DND-41 (cell line): ENCODE data around the gene CES3.

ENCODE experiments used
- ATAC-seq: fragments of 200-7000 bp; cut with Tn5 transposase; 3 replicates; pipeline ENCODE4 v1.9.1; 2021; ENCODE audit warnings: low read depth; ENCODE audit not compliant: insufficient read depth
- DNase-seq: peaks from one replicate; pipeline ENCODE4 v3.0.0-alpha.2; 2020
- H2AFZ ChIP-seq: 2 replicates; pipeline ENCODE4 v1.6.0; 2012; ENCODE audit warnings: low read depth, low read length
- H3K27ac ChIP-seq: 2 replicates; pipeline ENCODE4 v1.5.1; 2012; ENCODE audit warnings: low read length, inconsistent platforms
- H3K27me3 ChIP-seq: fragments of 200-600 bp; sonication (generic); 2 replicates; pipeline ENCODE4 v1.6.0; 2012; ENCODE audit warnings: low read length, mild to moderate bottlenecking, inconsistent platforms; ENCODE audit not compliant: insufficient read depth, poor library complexity
- H3K36me3 ChIP-seq: 2 replicates; pipeline ENCODE4 v1.5.1; 2012; ENCODE audit warnings: low read length, inconsistent platforms; ENCODE audit not compliant: insufficient read depth
- H3K4me1 ChIP-seq: 2 replicates; pipeline ENCODE4 v1.5.1; 2012; ENCODE audit warnings: mild to moderate bottlenecking, low read length; ENCODE audit not compliant: insufficient read depth
- H3K4me2 ChIP-seq: 2 replicates; pipeline ENCODE4 v1.6.0; 2012; ENCODE audit warnings: mild to moderate bottlenecking, moderate library complexity, low read length, inconsistent platforms; ENCODE audit not compliant: insufficient read depth
- H3K4me3 ChIP-seq, 2 experiments: fragments of 200-600 bp in 1 of 2; shearing (Covaris generic) in 1 of 2; 2 replicates each; pipeline ENCODE4 v1.5.1; 2012 to 2016; ENCODE audit warnings: inconsistent platforms in 2 of 2, low read length in 2 of 2, mild to moderate bottlenecking in 2 of 2, low read depth in 1 of 2, moderate library complexity in 1 of 2
- H3K79me2 ChIP-seq: 2 replicates; pipeline ENCODE4 v1.6.0; 2012; ENCODE audit warnings: low read length, inconsistent platforms; ENCODE audit not compliant: insufficient read depth
- H3K9ac ChIP-seq: 2 replicates; pipeline ENCODE4 v1.6.0; 2012; ENCODE audit warnings: low read depth, mild to moderate bottlenecking, inconsistent platforms, low read length, moderate library complexity
- H3K9me3 ChIP-seq: 2 replicates; pipeline ENCODE4 v1.5.1; 2012; ENCODE audit warnings: low read length, moderate library complexity, mild to moderate bottlenecking, inconsistent platforms; ENCODE audit not compliant: insufficient read depth, severe bottlenecking
- H4K20me1 ChIP-seq: 2 replicates; pipeline ENCODE4 v1.6.0; 2012; ENCODE audit warnings: low read length; ENCODE audit not compliant: insufficient read depth
- EZH2 ChIP-seq: IDR thresholded peaks from 3 replicates; pipeline ENCODE4 v1.6.1; 2012; ENCODE audit warnings: borderline replicate concordance, low read depth, mild to moderate bottlenecking, moderate library complexity, low read length, inconsistent platforms; ENCODE audit not compliant: severe bottlenecking
- TF ChIP-seq, protein P1 (sequence below): IDR thresholded peaks from 2 replicates; pipeline ENCODE4 v1.5.1; 2012; ENCODE audit warnings: borderline replicate concordance, low read length, moderate library complexity, mild to moderate bottlenecking; ENCODE audit not compliant: poor library complexity, severe bottlenecking; ENCODE audit errors: extremely low read depth

The CES3 gene

DNA sequence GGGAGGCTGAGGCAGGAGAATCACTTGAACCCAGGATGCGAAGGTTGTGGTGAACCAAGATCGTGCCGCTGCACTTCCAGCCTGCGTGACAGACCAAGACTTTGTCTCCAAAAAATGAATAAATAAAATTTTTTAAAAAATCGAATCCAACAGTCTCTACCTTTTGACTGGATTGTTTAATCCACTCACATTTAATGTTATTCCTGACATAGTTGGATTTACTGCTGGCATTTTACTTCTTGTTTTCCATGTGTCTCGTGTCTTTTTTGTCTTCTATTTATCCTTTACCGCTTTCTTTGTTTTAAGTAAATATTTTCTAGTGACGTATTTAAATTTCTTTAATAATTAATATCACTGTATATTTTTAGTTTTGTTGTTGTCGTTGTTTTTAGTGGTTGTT lies 22.0 kb downstream of the CES3 start:
- no peaks in the 10 kb centered on the region for H3K9me3 ChIP-seq
- H3K27me3 ChIP-seq: no peaks in the 10 kb centered on the region
- no peaks in the 10 kb centered on the region for H3K79me2 ChIP-seq
- no peak for DNase-seq
- TF ChIP-seq, protein P1, sequence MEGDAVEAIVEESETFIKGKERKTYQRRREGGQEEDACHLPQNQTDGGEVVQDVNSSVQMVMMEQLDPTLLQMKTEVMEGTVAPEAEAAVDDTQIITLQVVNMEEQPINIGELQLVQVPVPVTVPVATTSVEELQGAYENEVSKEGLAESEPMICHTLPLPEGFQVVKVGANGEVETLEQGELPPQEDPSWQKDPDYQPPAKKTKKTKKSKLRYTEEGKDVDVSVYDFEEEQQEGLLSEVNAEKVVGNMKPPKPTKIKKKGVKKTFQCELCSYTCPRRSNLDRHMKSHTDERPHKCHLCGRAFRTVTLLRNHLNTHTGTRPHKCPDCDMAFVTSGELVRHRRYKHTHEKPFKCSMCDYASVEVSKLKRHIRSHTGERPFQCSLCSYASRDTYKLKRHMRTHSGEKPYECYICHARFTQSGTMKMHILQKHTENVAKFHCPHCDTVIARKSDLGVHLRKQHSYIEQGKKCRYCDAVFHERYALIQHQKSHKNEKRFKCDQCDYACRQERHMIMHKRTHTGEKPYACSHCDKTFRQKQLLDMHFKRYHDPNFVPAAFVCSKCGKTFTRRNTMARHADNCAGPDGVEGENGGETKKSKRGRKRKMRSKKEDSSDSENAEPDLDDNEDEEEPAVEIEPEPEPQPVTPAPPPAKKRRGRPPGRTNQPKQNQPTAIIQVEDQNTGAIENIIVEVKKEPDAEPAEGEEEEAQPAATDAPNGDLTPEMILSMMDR: no peak
- no peak for TF ChIP-seq EZH2
- no peaks in the 10 kb centered on the region for H4K20me1 ChIP-seq
- H3K9ac ChIP-seq: no peak overlapping the region
- no peaks in the 10 kb centered on the region for H3K36me3 ChIP-seq
- ATAC-seq: no peak
- H3K27ac ChIP-seq: no peak overlapping the region
- no peak overlapping the region for H2AFZ ChIP-seq
- H3K4me3 ChIP-seq: no peak overlapping the region
- peaks cover 25% of the 10 kb centered on the region for H3K4me1 ChIP-seq
- H3K4me2 ChIP-seq: no peak overlapping the region

DNA sequence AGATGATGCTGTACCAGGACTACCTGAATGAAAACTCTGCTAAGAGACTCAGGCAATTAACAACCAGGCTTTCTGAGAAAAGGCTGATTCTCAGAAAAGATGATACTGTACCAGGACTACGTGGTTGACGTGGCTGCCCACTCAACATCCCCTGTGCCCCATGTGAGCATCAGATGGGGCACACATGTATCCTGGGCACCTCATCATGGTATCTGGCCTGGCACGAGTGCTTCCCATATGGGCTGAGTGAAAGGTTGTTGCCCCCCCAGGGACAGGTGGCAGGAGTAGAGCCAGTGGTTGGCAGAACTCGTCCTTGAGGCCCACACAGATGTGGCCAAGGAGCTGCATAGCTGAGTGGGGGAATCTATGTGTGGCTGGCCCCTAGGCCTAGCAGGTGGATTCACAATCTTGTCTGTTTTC lies 23.8 kb downstream of the CES3 start:
- TF ChIP-seq EZH2: no peak
- TF ChIP-seq, protein P1: no peak
- Histone ChIP-seq H3K27ac (peak overlapping the region; percentile 65), H2AFZ (peak overlapping the region; percentile 24; the same call in 1 of the 2 replicates), H3K36me3 (no peaks in the 10 kb centered on the region), H3K4me1 (peaks cover 25% of the 10 kb centered on the region), H3K9ac (peak overlapping the region; percentile 25), H3K4me2 (no peak overlapping the region), H4K20me1 (no peaks in the 10 kb centered on the region), H3K27me3 (no peaks in the 10 kb centered on the region), H3K79me2 (no peaks in the 10 kb centered on the region), H3K4me3 (no peak overlapping the region), H3K9me3 (no peaks in the 10 kb centered on the region)
- DNase-seq (peak; percentile 64), ATAC-seq (peak; percentile 88)

DNA sequence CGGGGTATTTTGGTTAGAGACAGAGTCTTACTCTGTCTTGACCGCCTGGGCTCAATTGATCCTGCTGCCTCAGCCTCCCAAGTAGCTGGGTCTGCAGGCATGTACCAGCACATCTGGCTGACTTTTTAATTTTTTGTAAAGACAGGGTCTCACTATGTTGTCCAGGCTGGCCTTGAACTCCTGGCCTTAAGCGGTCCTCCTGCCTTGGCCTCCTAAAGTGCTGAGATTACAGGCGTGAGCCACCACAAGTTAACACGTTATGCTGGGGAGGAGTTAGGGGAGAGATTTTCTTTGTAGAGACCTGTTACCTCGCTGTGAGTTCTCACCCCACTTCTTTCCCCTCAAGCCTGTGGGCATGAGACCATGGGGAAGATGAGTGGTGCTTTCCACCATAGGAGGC lies 25.5 kb downstream of the CES3 start:
- Histone ChIP-seq H3K27ac (no peak overlapping the region), H3K4me3 (no peak overlapping the region), H2AFZ (no peak overlapping the region), H3K4me2 (no peak overlapping the region), H3K36me3 (no peaks in the 10 kb centered on the region), H4K20me1 (no peaks in the 10 kb centered on the region), H3K9me3 (no peaks in the 10 kb centered on the region), H3K4me1 (peaks cover 25% of the 10 kb centered on the region), H3K27me3 (no peaks in the 10 kb centered on the region), H3K9ac (no peak overlapping the region), H3K79me2 (no peaks in the 10 kb centered on the region)
- DNase-seq: no peak
- no peak for ATAC-seq
- TF ChIP-seq EZH2: no peak
- TF ChIP-seq, protein P1: no peak

DNA sequence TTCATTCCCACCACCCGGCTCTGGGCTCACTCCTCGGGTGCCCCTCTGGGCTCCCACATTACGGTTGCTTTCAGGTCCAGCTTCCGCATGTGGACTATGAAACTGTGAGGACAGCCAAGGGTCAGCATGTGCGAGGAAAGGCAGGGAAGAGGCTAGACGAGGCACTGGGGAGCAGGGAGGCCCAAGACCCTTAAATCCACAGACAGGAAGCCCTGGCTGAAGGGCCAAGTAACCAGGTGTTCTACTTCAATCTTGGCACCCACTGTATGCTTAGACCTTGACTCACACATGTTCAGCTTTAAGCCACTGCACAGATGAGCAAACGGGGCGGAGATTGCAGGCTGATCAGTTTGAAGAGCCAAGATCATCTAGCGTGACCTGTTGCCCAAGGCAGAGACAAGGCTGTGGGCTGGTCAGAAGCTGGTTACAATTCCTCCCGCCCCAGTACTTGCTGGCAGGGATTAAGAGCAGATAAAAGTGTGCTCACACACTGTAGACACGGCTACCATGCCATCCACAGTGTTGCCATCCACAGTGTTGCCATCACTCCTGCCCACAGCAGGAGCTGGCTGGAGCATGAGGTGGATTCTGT lies 27.2 kb downstream of the CES3 start, which contains the start of gene CES4A:
Gene CES4A (plus strand): TSS at position 393 of the 592 bp plus-strand sequence. CDS start 184 bp downstream, at position 577.
- no peak within 1 kb of the TSS for H3K27ac ChIP-seq
- no peak for TF ChIP-seq EZH2
- TF ChIP-seq, protein P1: no peak
- H3K4me3 ChIP-seq: no peak within 1 kb of the TSS
- no peak within 1 kb of the TSS for H3K4me2 ChIP-seq
- H3K36me3 ChIP-seq: no peaks in the 10 kb centered on the region
- H3K27me3 ChIP-seq: no peaks in the 10 kb centered on the region
- no peaks in the 10 kb centered on the region for H3K9me3 ChIP-seq
- ATAC-seq (no peak), DNase-seq (no peak)
- no peak within 1 kb of the TSS for H3K9ac ChIP-seq
- H2AFZ ChIP-seq: no peak within 1 kb of the TSS
- no peaks in the 10 kb centered on the region for H4K20me1 ChIP-seq
- H3K79me2 ChIP-seq: no peaks in the 10 kb centered on the region
- H3K4me1 ChIP-seq: peaks cover 24% of the 10 kb centered on the region
